ENCODE results near the gene ABCB6.

Gene ABCB6

DNA sequence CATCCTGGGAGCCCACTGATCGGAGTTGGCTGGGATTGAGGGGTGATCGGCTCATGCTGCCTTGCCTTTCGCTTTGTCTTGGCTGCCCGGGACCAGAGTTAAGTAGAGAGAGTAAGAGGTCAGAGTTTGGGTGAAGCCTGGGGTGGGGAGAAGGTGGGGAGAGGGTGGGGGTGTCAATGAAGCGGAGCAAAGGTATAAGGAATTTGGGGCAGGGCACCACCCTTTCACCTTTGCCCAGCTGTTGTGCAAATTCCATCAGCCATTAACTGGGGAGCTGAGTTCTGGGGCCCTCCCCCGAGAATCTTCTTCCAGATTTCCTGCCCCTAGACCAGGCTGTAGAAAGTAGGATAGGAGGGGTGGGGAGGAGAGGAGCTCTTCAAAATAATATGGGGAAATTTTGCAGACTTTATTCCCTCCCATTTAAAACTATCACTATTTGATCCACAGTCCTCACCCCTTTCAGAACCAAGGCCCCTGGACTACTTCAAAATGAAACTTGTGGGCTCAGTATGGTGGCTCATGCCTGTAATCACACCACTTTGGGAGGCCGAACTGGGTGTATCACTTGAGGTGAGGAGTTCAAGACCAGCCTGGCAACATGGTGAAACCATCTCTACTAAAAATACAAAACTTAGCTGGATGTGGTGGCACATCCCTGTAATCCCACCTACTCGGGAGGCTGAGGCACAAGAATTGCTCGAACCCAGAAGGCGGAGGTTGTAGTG, 48.7 kb downstream of the ABCB6 start, which contains the start of gene SLC23A3:
SLC23A3 (minus strand) TSS at position 100 of the 725 bp plus-strand sequence; CDS start at position 55, 45 bp downstream.
- DNase-seq (ENCODE audit: low read depth in 2 of 2) = no peak

DNA sequence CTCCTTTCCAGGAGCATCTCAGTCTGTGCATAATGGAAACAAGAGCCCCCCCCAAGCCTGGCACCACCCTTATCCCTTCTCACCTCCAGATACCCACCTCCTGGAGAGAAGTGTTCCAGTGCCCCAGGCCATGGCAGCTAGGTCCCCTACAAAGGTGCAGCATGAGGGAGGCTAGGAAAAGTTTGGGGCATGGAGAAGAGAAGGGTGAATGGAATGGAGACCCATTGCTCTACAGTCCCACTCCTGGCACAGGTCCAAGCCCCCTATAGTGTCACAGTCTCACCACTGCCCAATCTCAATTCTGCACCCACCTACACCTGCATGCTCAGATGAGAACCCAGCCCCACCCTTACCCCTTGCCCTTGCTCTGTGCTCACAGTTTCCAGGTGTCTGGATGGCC, 49.8 kb downstream of the ABCB6 start:
- no peak for DNase-seq (ENCODE audit: low read depth in 2 of 2)

DNA sequence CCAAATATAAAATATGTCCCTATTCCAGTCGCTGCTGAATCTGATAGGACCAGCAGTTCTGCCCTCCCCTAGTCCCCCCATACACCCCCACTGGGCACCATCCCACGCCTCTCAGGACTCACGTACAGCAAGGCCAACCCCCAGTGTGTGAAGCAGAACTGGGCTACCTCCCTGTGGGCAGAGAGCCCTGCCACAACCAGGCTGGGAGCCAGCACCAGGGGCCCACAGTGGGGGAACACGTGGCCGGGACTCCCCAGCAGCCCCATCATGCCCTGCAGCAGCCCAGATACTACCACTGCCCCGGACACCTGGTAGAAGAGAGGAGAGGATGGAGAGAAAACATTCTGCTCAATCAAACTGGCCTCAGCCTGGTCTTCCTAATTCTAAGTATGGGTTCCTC, 50.2 kb downstream of the ABCB6 start:
- DNase-seq (ENCODE audit: low read depth in 2 of 2) = no peak

DNA sequence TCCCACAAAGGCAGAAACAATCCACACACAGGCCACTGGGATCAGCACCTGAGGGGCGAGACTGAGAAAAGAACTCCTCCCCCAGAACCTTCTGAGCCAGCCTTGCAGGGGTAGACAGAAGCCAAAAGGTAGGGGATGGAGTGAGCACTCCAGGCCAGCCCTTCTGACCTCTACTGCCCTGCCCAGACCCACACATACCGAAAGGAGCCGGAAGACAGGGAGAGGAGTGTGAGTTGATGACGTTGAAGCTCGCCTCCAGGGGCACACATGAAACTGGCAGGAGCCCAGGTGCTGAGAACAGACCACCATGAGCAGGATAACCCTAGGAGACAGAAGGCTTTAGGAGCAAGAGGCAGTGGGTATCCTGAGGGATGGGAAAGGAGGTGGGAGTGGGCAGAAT, 50.8 kb downstream of the ABCB6 start:
- DNase-seq (ENCODE audit: low read depth in 2 of 2) = no peak

DNA sequence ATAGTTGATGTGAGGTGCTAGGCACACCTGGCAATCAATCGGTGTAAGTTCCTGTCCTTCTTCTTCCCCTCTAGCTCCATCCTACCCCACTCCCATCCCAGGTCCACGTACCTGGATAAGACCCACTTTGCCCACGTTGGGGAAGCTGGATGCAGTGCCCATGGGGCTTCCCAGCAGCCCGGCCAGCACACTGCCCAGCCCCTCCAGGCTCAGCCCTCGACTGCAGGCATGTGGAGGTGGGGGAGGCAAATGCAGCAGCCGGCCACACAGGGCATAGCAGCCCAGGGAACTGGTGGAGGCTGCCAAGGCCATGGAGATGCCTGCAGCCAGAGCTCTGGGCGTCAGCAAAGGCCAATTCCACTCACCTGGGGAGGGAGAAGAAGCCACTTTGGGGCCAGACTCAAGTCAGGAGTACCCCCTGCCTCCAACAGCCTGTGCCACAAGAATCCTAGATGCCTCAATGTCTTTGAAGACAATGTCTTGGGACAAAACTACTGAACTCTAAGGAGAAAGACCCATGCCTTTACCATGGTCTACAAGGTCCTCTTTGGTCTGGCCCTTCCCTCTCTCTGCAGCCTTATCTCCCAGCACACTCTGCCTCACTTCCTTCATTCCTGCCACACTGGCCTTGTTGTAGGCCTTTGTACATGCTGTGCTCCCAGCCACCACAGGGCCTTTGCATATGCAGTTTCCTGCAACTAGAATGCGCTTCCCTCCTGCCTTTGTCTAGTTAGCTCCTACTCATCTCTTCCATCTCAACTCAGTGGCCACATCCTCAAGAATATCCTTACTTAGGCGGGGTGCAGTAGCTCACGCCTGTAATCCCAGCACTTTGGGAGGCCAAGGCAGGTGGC, 53.5 kb downstream of the ABCB6 start:
- no peak for DNase-seq (ENCODE audit: low read depth in 2 of 2)

DNA sequence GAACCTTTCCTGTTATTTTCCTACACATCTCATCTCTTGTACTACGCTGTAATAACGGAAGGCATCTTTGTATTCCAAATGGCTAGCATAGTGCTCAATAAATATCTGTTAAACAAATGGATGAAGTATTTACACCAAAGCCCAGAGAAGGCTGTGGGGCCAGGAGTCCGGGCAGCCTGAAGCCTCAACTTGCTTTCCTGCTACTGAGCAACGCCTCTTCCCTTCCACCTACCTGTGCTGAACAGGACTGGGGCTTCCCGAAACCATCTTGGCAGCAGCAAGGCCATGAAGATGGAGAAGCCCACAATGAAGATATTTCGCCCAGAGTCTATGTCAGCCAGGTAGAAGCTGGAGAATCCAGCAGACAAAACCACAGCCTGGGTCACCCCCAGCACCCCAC, 55.6 kb downstream of the ABCB6 start:
- no peak for DNase-seq (ENCODE audit: low read depth in 2 of 2)

DNA sequence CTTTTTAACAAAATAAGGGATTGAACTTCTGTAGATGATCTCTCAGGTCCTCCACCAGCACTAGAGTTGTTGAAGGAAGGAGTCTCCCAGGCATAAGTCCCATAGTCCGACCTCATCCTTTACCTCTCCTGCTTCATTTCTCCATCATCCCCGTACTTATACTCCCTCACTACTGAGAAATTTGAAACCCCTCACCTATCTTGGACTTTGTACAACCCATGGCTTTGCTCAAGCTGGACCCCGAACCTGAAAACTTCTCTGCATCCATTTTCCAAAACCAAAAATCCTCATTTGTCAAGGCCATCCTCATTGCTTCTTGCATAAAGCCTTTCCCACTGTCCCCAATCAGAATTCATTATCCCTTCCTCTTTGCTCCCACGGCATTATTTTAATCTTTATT, 57.7 kb downstream of the ABCB6 start:
- no peak for DNase-seq (ENCODE audit: low read depth in 2 of 2)

DNA sequence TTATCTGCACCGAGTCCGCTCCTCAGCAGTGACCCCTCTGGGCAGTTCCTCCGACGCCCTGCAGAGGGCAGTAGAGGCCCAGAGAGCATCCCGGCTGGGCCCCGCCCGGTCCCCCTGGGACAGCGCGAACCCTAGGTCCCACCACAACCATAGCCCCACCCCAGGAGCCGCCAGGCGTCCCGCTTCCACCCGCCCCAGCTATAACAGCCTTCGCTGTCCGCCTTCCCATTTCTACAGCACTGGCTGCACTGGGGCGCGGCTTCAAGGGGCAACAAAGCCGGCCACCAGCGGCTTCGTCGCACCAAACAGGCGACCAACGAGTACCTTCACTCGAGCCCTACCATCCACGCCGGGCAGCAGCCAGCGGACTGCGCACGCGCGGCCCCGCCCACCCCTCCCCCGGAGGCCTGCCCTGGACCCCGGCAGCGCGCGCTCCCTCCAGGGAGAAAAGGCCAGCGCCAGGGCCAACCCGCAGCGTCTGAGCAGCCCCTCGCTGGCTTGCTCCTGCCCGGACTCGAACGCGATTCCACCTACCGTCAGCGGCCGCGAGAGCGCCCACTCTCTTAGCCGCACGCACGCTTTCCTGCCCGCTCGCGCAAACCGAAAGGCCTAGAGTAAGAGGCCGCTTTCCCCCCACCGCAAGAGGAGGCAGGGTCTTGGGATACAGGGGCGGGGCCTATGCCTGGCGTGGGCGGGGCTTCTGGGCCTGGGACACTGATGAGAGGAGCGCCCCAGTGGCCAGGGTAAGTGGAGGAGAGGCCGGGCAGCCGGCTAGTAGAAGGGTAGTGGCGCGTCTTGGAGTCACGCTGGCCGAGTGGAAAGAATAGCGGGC, 58.4 kb downstream of the ABCB6 start, which contains the start of gene NHEJ1:
NHEJ1 (minus strand) TSS at position 630 of the 832 bp plus-strand sequence. CDS start 2,453 bp downstream, outside the sequence.
- peak; percentile 83 to 86 for DNase-seq (ENCODE audit: low read depth in 2 of 2)
